ENCODE measurements around the gene ITPRIPL2.

- no peak for TF ChIP-seq POLR2A (IDR thresholded peaks at IDR 0.05)
- TF ChIP-seq CTCF (IDR thresholded peaks at IDR 0.05) = no peak
These were observed 25.8 kb downstream of the ITPRIPL2 start for GRCh38 chr16:19139436-19140091.

Data from right lobe of liver (tissue), 4 donors.